Activated T-helper 9 cell treated with anti-CD3 and anti-CD28 coated beads, Interleukin-2, amount 50 U/mL, for 16 hours (primary cell): Measurements from ENCODE around the gene TMEM253.

Experiments used
- DNase-seq: peaks from one replicate; pipeline ENCODE4 v3.0.0-alpha.2; 2020; ENCODE audit warnings: low read depth

The TMEM253 gene

DNA sequence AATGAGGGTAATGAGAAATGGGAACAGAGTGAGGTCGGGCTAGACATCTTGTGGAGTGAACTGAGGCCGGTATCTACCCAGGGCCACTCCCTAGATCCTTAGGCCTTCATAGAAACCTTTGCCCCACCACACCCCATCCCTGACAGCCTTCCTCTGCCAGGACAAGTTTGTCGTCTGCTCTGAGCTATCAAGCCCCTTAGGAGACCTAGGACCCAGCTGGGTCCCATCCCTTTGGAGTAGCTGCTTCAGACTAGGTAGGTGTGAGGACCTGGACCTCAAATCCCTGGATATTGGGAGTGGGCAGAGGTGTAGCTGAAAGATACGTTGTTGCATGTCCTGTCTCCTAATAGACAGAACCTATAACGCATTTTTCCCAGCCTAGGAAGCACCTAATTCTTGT, at the start of gene TMEM253:
Gene TMEM253, plus strand, starts transcription at position 136 of the 400 bp plus-strand sequence. CDS start 278 bp downstream, outside the sequence.
- DNase-seq, result no peak

DNA sequence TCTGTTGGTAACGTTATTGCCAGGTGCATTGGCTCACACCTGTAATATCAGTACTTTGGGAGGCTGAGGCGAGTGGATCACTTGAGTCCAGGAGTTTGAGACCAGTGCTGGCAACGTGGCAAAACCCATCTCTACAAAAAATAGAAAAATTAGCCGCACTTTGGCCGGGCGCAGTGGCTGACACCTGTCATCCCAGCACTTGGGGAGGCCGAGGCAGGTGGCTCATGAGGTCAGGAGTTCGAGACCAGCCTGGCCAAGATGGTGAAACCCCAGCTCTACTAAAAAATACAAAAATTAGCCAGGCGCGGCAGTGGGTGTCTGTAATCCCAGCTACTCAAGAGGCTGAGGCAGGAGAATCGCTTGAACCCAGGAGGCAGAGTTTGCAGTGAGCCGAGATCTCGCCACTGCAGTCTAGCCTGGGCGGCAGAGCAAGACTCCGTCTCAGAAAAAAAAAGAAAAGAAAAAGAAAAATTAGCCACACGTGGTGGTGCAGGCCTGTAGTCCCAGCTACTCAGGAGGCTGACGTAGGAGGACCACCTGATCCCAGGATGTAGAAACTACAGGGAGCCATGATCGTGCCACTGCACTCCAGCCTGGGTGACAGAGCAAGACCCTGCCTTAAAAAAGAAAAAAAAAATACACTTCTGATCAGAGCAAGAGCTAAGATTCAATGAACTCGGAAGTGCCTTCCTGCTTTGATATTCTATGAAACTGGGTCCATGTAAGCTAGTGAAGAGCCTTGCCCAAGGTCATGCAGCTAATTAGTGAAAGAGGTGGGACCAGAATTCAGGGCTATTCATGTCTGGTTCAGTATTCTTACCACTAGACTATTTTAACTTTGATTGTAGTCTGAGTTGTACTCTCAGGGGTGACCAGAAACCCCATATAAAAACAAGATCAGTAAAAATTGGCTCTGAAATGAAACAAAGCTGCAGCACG, 47.4 kb upstream of the TMEM253 start:
- DNase-seq, result no peak

DNA sequence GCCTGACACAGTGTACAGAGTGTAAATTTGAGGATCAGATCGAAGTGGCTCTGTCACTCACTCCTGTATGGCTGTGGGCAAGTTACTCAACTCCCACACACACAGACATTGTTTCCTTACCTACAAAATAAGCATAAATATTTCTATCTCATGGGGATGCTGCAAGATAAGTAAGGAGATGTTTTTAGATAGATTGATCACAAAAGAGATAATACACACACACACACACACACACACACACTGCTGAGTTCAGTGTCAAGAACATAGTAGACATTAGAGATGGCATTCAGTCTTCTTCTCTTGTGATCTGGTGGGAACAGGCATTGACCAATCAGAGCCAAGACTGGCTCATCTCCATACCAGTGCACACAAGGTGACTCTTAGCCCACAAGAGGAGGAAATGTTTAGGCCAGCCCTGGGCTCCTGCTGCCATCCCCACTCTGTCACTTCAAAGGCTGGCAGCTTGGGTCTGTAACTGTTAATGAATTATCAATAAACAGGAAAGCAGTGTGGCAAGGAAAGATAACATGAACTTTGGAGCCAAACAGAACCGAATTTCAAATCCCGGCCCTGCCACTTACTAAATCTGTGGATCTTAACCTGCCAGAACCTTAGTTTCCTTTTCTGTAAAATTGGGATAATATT, 46.6 kb upstream of the TMEM253 start:
- DNase-seq, result no peak

DNA sequence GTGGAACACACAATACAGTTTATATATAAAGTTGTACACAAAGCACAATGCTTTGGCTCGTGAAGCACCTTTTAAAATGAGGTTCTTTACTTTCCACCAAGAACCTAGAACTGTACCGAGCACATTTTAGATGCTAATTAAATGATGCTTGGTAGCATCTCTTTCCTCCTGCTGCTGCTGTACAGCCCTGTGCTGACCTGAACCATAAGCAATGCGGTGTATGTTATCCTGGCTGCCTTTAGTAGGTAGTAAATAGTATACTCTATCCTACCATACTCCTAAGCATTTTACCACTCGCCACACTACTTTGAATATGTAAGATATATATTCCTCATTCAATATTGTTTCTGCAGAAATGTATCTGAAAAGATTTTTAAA, 46.1 kb upstream of the TMEM253 start:
- no peak for DNase-seq

DNA sequence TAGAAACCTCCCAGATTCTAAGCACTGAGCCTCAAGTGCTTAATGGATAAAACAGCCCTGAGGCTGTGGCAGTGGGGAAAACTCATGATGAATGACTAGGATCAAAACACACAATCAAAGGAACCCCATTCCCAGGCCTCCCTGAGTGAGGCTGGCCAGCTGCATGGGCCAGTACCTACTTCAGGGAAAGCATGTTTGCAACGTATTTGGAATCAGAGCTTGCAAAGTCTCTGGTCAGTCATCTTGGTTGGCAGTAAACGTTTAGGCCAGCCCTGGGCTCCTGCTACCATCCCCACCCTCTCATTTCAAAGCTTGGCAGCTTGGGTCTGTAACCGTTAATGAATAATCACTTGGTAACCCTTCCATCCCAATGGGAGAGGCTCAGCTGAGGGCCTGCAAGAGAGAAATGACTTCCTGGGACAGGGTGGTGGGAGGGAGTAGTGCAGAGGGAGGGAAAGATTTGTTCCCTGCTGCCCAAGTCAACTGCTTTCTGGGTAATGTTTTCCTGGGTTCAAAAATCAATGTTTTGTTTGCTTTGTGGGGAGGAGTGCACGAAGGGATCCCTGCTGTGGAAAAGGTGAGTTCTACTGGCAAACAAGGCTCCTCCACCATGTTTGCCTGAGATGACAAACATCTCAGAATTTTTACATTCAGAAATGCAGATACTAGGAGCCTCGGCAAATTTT, 45.3 kb upstream of the TMEM253 start:
- DNase-seq, result no peak

DNA sequence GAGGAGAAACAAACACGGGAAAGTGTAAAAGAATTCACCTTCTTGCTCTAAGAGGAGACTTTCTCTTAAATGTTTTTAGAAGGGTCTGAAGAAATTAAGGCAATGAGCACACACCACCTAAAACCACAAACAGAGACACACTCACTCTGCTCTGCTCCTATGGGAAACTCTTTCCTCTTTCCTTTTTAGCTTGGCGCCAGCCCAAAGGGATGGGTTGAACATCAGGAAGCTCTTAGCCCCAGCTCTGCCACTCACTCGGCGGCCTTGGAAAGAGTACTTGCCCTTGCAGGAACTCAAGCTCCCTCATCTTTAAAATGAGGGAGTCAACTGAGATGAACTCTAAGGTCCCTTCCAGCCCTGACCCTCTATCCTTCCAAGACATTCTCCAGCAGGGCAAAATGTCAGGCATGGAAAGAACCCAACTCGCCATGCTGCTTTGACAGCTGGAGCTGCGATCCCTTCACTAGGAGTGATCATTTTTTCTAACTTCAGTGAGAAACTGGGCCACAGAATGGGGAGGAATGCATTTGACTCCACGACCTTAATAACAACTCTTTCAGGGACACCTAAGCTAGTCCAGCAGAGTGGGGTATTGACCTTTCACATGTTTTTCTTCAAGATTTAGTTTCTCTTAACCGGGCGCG, 44.2 kb upstream of the TMEM253 start:
- DNase-seq, result no peak

DNA sequence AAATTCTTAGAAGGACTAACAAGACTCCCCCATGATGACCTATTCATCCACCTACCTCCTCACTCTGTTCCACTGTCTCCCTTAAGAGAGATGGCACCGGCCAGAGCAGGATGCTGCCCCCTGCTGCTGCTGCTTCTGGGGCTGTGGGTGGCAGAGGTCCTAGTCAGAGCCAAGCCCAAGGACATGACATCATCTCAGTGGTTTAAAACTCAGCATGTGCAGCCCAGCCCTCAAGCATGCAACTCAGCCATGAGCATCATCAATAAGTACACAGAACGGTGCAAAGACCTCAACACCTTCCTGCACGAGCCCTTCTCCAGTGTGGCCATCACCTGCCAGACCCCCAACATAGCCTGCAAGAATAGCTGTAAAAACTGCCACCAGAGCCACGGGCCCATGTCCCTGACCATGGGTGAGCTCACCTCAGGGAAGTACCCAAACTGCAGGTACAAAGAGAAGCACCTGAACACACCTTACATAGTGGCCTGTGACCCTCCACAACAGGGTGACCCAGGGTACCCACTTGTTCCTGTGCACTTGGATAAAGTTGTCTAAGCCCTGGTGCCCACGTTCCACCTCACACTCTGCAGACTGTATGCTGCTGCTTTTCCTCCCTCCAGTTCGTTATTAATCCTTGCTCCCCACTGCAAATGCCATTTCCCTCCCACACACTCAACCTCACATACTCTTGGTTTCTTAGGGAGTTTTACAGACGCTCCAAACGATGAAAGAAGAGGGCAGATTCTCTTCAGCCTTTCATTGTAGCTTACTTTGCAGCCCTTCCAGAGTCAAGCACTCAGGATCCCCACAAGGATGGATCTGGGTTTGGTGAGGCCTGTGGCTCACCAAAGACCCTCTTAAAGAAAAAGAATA, 42.8 kb upstream of the TMEM253 start, which contains the start of gene RNASE8:
Gene RNASE8, plus strand, starts transcription at position 20 of the 873 bp plus-strand sequence. Its CDS starts 71 bp downstream, at position 91.
- DNase-seq, result no peak

DNA sequence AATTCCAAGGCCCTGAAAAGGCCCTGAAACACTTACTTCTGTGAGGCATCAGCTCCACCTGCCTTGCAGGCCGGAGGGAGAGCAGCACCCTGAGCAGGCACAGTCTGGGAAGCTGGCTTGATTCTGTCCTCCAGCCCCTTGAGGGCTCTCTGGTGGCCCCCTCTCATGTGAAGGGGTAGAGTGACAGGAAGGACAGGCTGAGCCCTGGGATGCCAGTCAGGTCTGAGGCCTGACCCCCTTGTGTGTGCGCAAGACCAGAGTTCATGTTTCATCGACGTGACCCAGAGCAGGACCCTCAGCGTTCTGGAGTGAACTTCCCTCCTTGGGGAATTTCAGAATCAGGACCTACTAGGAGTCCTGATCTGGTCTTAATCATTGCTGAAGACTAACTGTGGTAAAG, 42.0 kb upstream of the TMEM253 start:
- no peak for DNase-seq

DNA sequence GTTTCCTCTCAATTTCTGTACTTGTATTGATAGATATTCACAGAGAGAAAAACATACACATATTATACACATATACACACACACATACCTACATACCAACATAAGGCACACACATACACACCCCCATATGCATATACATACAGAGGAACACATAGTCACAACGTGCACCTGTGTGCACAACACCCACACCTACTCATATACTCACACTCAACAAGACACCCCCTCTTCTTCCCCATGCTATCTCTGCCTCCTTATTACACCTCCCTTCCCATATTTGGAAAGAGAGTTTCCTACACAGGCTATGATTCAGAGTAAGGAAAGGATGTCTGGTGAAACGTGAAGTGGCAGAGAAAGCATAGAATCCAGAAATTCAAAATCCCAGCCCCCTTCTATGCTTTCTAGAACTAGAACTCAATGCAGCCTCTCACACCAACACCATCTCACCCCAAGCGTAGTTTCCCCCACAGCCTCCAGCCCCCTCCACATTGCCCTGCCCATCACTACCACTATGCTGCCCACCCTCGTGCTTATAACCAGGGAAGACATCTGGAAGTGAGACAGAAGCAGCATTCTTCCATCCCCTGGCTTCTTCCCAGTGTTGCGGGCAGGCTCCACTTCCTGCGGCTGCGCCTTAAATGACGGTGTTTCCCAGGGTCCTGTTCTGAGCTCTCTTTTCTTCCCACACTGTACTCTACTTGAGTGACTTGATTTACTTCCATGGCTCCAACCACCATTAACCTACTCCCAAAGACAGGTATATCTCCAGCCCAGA, 40.8 kb upstream of the TMEM253 start:
- DNase-seq, result no peak

DNA sequence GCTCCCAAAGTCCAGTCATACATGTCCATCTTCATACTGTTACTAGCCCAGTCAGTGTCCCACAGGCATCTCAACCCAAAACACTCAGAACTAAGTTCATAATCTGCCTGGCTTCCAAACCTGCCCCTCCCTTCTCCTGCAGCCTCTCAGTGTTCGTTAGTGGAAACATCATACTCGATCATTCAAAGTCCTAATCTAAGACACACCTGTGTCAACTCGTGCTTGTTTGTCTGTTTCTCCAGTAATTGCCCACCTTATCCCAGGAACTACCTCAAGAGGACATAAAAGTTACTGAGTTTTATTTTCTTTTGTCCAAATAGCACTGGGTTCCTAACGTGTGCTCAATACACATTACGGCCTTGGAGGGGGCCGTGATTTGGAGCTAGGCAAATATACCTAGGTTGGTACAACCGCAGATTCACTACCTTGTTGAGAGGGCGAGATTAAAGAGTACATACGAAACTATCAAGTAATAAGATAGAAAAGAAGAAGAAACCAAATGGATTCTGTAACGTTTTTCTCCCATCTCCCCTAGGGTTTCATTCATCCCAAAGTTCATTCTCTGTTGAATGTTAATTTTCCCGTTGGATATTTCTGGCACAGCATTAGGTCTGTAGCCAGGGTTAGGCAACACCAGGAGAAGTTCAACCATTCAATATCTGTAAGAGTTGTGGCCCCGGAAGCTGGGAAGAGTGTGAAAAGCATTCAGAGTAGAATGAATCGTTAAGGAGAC, 40.1 kb upstream of the TMEM253 start:
- DNase-seq, result no peak

DNA sequence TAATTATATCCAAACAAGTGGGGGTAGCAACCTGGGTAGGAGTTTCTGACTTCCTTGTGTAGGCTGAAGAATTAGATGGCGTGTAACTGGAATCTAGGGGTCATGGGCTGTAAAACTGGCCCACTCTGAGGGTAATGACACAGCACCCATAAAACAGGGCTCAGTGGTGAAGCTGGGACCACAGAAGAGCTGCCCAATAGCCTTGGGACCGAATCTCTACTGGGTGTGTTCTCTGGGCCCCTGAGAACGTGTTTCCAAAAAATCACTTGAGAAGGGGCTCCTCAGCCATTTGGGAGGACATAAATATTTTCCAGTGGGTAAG, 39.6 kb upstream of the TMEM253 start:
- no peak for DNase-seq

DNA sequence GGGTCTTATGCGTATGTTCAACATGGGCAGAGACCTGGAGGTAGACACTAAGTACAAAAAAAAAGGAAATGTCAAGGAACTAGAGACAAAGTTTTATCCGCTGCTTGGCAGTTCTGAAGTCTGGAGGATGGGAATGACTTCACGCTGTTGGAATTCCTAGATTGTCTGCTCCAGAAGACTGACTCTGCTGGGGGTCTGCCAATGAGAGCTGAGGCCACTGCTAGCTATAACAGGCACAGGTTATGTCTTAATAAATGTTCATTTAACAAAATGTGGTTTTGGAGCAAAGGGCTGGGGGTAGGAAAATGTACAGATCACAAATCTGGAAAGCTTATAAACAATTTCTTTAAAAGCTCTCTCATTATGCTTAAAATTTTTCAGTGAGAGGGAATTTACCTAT, 37.4 kb upstream of the TMEM253 start:
- DNase-seq, result no peak

DNA sequence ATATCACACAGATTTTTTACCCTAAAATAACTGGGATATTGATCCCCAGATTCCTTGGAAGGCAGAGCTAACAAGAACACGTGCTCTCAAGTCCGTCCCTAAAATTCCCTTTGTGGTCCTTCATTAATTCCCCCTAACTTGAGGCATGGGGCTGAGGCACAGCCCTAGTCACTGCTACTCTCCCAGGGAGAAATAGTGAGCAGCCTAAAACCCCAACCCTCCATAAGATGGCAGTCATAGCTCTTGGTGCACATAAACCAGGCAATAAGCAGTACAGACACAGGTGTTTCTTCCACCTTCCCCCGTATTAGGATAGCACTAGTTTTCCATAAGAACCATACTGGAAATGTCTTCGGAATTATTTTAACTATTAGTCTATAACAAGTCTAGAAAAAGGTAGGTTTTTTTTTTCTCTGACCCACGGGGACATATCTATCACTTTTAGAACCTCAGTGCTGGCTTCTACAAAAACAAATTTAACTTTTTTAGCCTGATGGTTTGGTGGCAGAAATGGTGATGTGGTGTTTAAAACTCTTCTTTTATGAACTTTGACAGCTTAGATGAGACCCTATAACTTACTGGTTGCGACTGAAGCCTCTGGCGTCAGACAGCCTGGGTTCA, 33.9 kb upstream of the TMEM253 start:
- DNase-seq, result no peak

DNA sequence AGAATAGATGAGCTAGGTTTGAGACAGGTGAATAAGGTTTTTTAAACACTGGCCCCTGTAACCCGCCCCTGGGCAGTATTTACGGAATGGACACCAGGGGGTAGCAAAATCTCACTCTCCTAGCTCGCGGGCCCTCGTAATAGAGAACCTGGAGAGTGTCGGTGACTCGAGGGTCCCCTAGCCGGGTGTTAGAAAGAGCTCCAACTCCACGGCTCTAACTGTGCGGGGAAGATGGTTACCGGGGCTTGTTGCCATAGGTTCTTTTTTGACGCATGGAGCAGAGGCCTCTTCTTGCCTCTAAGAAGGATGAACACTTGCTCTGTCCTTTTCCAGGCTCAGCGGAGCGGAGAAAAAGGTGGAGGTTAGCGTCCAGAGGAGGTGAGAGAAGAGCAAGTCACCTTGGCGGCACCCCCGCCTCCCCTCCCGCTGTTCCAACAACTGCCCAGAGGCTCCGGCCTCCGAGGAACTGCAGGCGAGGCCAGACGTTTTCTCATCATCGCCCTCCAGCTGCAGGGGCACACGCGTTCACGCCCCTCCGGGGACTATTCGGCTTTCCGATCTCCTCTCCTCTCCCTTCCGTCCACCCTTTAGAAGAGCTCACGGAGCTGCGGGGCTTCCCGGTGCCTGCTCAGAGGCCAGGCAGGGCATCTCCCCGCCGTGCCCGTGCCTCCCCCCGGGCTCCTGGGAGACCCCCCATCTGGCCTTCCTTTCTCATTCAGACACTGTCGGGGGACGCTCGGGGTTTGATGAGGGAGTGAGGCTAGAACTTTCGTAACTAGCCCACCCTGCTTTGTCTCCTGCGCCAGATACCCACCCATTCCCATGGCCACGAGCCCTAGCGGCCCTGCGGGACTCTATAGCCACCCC, 32.1 kb upstream of the TMEM253 start:
- DNase-seq, result no peak

DNA sequence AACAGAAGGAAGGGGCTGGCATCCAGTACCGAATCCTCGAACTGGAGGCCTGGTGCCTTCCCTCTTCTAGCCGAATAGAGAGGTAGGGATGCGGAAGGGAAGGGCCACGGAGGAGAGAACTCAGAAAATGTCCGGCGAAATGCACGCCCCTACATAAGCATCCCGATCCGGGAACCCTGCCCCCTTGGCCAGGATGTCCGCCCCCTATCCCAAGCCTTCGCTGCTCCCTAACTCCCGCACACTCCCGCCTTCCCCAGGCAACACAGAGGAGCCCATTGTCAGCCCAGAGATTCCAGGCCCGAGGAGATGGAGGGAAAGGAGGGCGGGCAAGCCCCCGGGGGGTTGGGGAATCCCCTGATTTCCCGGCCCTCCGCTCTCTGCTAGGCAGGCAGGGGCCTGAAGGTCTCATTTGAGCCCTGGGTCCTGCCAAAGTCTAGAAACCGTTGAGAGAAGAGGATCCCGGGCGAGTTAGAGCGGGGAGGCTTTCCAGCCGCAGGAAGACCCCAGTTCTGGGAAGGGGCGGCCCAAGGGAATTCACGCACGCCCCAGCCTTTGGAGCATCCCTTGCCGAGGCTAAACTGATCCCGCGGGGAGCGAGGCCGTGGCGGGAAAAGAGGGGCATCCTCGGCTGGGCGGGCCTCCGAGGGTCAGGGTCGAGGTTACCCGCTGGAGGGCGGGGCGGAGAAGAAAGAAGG, 31.3 kb upstream of the TMEM253 start:
- DNase-seq, result no peak

DNA sequence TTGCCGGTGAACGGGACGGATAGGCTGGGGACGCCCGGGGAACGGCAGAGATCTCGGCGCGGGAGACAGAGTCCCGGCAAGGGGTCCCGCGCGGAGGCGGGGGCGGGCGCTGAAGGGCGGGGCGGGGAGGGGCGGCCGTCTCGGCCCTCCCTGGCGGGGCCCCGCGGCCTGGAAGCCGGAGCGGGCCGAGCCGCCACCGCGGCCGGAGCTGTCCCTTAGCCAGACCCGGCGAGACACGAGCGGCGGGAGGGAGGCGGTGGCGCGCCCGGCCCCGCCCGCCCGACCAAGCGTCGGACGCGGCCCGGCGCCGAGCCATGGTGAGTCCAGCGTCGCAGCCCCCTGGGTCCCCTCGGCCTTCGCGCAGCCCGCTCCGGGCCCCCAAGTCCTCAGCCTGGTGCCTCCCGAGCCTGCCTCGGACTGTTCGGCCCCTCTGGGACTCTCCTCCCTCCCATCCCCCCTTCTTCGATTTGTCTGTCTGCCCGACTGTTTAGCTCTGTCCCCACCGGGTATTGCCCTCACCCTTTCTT, 30.7 kb upstream of the TMEM253 start, which contains the start of gene ARHGEF40:
Gene ARHGEF40, plus strand, starts transcription at position 222 of the 527 bp plus-strand sequence. Its CDS starts 93 bp downstream, at position 315.
- no peak for DNase-seq

DNA sequence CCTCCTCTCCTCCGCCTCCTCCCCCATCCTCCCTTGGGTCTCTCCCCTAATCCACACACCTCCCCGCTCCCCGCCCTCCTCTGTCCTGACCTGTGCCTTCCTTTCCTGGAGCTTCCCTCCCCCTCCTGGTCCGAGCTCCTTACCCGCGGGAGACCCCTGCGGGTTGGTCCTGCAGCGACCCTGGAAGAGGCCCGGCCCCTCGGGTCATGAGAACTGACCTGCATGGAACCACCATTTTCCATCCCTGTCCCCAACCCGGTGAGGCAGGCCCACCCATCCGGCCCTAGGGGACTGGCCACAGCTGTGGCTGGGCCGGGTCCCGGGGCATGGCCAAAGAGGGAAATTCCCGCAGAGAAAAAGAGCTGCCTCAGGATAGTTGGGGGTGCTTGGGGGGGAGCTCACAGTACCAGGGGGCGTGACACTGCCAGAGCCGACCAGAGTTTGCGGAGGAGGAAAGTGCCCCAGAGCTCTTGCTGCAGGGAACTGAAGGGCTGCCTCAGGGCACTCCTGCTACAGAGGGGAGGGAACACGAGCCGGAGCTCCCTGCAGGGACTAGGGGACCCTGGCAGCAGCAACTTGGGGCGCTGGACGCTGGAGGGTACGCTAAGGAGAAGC, 30.1 kb upstream of the TMEM253 start:
- no peak for DNase-seq
